Parathyroid adenoma (tissue), 2 donors: ENCODE results near the gene UBE2B.

Experiments used
- H2AFZ ChIP-seq: fragments of 300-600 bp; sonication (generic); one replicate; pipeline ENCODE4 v1.7.0; 2017; ENCODE audit warnings: antibody characterized with exemption, mild to moderate bottlenecking
- H3K27ac ChIP-seq: fragments of 300-600 bp; sonication (generic); one replicate; pipeline ENCODE4 v1.7.0; 2017
- H3K27me3 ChIP-seq: fragments of 300-600 bp; sonication (generic); one replicate; pipeline ENCODE4 v1.7.0; 2017; ENCODE audit warnings: low read length; ENCODE audit not compliant: control insufficient read depth, insufficient read depth
- H3K36me3 ChIP-seq: fragments of 300-600 bp; sonication (generic); one replicate; pipeline ENCODE4 v1.7.0; 2017; ENCODE audit warnings: low read length; ENCODE audit not compliant: control insufficient read depth, insufficient read depth
- H3K4me1 ChIP-seq: fragments of 300-600 bp; sonication (generic); one replicate; pipeline ENCODE4 v1.7.0; 2017; ENCODE audit warnings: control low read depth
- H3K4me2 ChIP-seq: fragments of 300-600 bp; sonication (generic); one replicate; pipeline ENCODE4 v1.7.0; 2017; ENCODE audit warnings: low read length
- H3K4me3 ChIP-seq: fragments of 300-600 bp; sonication (generic); one replicate; pipeline ENCODE4 v1.7.0; 2017; ENCODE audit warnings: low read depth, low read length
- H3K79me2 ChIP-seq: fragments of 300-600 bp; sonication (generic); one replicate; pipeline ENCODE4 v1.7.0; 2017; ENCODE audit warnings: control low read depth
- H3K9ac ChIP-seq: fragments of 300-600 bp; sonication (generic); one replicate; pipeline ENCODE4 v1.7.0; 2017; ENCODE audit warnings: mild to moderate bottlenecking
- H3K9me3 ChIP-seq: fragments of 300-600 bp; sonication (generic); one replicate; pipeline ENCODE4 v1.7.0; 2017; ENCODE audit warnings: low read length; ENCODE audit not compliant: control insufficient read depth
- TF ChIP-seq, protein P1 (sequence below): fragments of 300-600 bp; sonication (generic); IDR thresholded peaks from one replicate; pipeline ENCODE4 v1.7.0; 2017; ENCODE audit warnings: antibody characterized with exemption, mild to moderate bottlenecking
- donor health status: primary hyperparathyroidism.

Gene UBE2B

DNA sequence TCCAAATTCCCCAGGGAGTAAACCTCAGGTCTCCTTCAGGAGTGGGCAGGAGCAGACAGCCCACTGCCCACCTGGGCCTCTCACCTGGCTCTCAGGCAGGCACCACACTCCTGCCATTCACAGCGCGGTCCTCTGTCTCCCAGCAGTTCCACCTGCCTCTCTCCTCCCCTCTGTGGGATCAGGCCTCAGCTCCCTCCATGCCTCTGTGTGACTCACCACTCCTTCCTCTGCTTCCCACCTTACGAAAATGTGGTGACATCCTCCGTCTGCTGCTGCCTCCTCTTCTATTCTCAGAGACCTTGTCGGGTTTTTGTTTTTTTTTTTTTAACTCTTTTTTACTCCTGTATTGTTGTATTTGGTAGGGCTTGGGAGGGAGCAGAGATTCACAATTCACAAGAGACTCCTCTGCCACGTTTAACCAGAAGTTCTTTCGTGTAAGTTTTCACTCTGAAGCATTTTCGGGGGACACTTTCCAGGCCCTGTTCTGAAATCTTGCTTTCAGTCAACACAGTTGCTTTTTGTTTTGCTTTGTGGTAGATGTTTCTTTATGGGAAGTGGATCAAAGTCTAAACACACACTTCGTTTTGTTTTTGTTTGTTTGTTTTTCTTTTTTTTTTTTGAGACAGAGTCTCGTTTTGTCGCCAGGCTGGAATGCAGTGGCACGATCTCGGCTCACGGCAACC lies 61.4 kb downstream of the UBE2B start:
- Histone ChIP-seq H2AFZ (no peak overlapping the region), H3K27ac (no peak overlapping the region), H3K9me3 (no peaks in the 10 kb centered on the region), H3K4me1 (peaks cover 18% of the 10 kb centered on the region), H3K4me3 (no peak overlapping the region), H3K79me2 (no peaks in the 10 kb centered on the region), H3K36me3 (no peaks in the 10 kb centered on the region), H3K9ac (no peak overlapping the region), H3K4me2 (no peak overlapping the region), H3K27me3 (no peaks in the 10 kb centered on the region)
- TF ChIP-seq, protein P1, sequence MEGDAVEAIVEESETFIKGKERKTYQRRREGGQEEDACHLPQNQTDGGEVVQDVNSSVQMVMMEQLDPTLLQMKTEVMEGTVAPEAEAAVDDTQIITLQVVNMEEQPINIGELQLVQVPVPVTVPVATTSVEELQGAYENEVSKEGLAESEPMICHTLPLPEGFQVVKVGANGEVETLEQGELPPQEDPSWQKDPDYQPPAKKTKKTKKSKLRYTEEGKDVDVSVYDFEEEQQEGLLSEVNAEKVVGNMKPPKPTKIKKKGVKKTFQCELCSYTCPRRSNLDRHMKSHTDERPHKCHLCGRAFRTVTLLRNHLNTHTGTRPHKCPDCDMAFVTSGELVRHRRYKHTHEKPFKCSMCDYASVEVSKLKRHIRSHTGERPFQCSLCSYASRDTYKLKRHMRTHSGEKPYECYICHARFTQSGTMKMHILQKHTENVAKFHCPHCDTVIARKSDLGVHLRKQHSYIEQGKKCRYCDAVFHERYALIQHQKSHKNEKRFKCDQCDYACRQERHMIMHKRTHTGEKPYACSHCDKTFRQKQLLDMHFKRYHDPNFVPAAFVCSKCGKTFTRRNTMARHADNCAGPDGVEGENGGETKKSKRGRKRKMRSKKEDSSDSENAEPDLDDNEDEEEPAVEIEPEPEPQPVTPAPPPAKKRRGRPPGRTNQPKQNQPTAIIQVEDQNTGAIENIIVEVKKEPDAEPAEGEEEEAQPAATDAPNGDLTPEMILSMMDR, result no peak

DNA sequence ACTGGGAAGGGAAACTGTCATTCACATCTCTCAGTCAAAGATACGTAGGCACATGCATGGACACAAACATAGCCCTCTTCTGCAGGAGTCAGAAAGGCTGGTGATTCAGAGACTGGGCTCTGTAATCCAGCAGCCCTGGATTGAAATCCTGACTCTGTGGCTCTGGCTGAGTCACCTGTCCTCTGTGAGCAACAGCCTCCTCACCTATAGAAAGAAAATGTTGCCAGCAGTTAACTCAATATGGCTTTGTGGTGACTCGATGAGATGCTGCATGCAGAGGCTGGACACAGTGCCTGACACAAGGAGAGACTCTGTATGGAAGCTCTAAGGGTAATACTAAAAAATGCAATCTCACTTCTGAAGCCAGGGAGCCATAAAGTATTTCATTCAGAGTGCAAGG lies 64.2 kb downstream of the UBE2B start:
- peak overlapping the region; percentile 19 for H2AFZ ChIP-seq
- H3K27ac ChIP-seq, result no peak overlapping the region
- no peak overlapping the region for H3K4me2 ChIP-seq
- TF ChIP-seq, protein P1, result no peak
- no peak overlapping the region for H3K4me3 ChIP-seq
- H3K79me2 ChIP-seq, result no peaks in the 10 kb centered on the region
- no peaks in the 10 kb centered on the region for H3K27me3 ChIP-seq
- no peaks in the 10 kb centered on the region for H3K9me3 ChIP-seq
- H3K36me3 ChIP-seq, result no peaks in the 10 kb centered on the region
- H3K4me1 ChIP-seq, result peaks cover 33% of the 10 kb centered on the region
- H3K9ac ChIP-seq, result no peak overlapping the region

DNA sequence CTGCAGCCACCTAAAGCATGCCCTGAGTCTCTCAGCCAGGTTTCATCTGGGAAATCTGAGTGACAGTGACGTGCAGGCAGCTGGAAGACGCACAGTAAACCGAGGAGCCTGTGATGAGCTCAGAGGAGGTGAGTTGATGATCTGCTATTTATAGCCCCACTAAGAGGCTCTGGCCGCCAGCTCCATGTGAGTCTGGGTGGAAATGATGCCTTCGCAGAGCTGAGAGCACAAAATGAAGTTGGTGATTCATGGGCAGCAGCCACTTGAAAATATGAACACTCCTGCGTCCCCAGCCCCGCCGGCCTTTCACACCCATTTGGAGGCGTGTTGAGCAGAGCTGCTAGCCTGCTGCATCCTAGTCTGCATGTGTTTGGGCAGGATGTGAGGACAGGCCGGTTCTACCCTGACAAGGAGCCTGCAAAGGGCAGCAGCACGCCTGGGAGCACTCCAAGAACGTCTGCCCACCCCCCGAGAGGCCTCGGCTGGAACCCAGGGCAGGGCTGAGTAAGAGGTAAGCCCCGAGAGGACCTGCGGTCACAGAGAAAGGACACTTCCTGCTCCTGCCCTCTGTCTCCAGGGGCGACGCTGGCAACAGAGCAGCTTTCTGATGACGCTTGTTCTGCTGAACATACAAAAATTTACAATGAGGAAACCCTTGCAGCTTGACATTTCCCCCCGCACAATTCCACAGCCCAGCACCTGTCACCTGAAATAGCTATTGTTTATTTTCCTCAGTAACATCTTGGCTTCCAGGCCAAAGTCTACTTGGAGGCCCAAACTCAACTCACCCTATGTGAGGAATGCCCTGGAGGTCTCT lies 65.4 kb downstream of the UBE2B start:
- peak overlapping the region; percentile 53 for H3K4me2 ChIP-seq
- no peaks in the 10 kb centered on the region for H3K79me2 ChIP-seq
- no peaks in the 10 kb centered on the region for H3K27me3 ChIP-seq
- no peaks in the 10 kb centered on the region for H3K9me3 ChIP-seq
- no peaks in the 10 kb centered on the region for H3K36me3 ChIP-seq
- H3K4me1 ChIP-seq, result peaks cover 33% of the 10 kb centered on the region
- H3K27ac ChIP-seq, result peak overlapping the region; percentile 99
- no peak overlapping the region for H3K4me3 ChIP-seq
- TF ChIP-seq, protein P1, result peak; percentile 6
- peak overlapping the region; percentile 14 for H3K9ac ChIP-seq
- peak overlapping the region; percentile 100 for H2AFZ ChIP-seq

DNA sequence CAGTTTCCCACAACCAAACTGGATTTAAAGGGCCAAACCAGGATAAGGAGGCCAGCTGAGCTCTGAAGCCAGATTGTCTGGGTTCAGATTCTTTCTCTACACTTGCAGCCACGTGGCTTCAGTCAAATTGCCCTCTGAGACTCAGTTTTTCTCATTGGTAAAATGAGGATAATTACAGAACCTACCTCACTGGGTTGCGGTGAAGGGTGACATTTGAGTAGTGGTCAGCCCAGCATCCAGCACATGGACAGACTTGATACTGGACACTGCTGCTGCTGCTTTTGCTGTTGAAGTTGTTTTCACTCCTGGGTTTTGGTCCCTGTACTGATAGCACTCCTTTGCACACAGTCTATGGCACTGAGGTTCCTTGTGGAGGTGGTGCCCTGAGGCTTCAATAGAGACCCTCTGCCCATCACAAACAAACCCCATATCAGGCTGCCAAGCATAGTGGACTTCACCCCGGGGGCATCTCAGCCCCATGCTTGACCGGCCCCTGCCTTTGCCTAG lies 66.0 kb downstream of the UBE2B start:
- Histone ChIP-seq H3K9me3 (no peaks in the 10 kb centered on the region), H3K4me1 (peaks cover 33% of the 10 kb centered on the region), H3K4me2 (no peak overlapping the region), H3K27me3 (no peaks in the 10 kb centered on the region), H3K4me3 (peak overlapping the region; percentile 3), H3K27ac (peak overlapping the region; percentile 99), H3K79me2 (no peaks in the 10 kb centered on the region), H3K9ac (peak overlapping the region; percentile 14), H3K36me3 (no peaks in the 10 kb centered on the region), H2AFZ (peak overlapping the region; percentile 100)
- TF ChIP-seq, protein P1, result no peak
